ENCODE data around the gene PRKG1.
"Not testable (repeated sequence)": the region's sequence is repeated elsewhere in the genome, so short reads cannot be mapped to it uniquely, and the experiment has no call there.

The PRKG1 gene

GRCh38 chr10:51436805-51437204 is 362.5 kb downstream of the PRKG1 start:
- Histone ChIP-seq H3K27me3 (ENCODE audit: insufficient read depth, poor library complexity, severe bottlenecking) (no peaks in the 10 kb centered on the region), H3K27ac (replicated peaks) (no peak overlapping the region), H3K4me3 (replicated peaks; ENCODE audit: insufficient read depth, low read length) (no peak overlapping the region)
- DNase-seq (ENCODE audit: low read depth in 1 of 2, low spot score in 1 of 2), result no peak
- no peak for TF ChIP-seq POLR2AphosphoS5 (IDR thresholded peaks at IDR 0.05; ENCODE audit: low read depth)
- TF ChIP-seq, protein P1, sequence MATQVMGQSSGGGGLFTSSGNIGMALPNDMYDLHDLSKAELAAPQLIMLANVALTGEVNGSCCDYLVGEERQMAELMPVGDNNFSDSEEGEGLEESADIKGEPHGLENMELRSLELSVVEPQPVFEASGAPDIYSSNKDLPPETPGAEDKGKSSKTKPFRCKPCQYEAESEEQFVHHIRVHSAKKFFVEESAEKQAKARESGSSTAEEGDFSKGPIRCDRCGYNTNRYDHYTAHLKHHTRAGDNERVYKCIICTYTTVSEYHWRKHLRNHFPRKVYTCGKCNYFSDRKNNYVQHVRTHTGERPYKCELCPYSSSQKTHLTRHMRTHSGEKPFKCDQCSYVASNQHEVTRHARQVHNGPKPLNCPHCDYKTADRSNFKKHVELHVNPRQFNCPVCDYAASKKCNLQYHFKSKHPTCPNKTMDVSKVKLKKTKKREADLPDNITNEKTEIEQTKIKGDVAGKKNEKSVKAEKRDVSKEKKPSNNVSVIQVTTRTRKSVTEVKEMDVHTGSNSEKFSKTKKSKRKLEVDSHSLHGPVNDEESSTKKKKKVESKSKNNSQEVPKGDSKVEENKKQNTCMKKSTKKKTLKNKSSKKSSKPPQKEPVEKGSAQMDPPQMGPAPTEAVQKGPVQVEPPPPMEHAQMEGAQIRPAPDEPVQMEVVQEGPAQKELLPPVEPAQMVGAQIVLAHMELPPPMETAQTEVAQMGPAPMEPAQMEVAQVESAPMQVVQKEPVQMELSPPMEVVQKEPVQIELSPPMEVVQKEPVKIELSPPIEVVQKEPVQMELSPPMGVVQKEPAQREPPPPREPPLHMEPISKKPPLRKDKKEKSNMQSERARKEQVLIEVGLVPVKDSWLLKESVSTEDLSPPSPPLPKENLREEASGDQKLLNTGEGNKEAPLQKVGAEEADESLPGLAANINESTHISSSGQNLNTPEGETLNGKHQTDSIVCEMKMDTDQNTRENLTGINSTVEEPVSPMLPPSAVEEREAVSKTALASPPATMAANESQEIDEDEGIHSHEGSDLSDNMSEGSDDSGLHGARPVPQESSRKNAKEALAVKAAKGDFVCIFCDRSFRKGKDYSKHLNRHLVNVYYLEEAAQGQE (IDR thresholded peaks at IDR 0.05; ENCODE audit: insufficient replicate concordance, low read depth), result no peak
- TF ChIP-seq, protein P2, sequence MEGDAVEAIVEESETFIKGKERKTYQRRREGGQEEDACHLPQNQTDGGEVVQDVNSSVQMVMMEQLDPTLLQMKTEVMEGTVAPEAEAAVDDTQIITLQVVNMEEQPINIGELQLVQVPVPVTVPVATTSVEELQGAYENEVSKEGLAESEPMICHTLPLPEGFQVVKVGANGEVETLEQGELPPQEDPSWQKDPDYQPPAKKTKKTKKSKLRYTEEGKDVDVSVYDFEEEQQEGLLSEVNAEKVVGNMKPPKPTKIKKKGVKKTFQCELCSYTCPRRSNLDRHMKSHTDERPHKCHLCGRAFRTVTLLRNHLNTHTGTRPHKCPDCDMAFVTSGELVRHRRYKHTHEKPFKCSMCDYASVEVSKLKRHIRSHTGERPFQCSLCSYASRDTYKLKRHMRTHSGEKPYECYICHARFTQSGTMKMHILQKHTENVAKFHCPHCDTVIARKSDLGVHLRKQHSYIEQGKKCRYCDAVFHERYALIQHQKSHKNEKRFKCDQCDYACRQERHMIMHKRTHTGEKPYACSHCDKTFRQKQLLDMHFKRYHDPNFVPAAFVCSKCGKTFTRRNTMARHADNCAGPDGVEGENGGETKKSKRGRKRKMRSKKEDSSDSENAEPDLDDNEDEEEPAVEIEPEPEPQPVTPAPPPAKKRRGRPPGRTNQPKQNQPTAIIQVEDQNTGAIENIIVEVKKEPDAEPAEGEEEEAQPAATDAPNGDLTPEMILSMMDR (IDR thresholded peaks at IDR 0.05; ENCODE audit: insufficient read depth, low read length), result no peak
- no peak for TF ChIP-seq GABPA (IDR thresholded peaks at IDR 0.05; ENCODE audit: low read depth)
- no peak for TF ChIP-seq SPI1 (IDR thresholded peaks at IDR 0.05; ENCODE audit: borderline replicate concordance, low read depth)

DNA sequence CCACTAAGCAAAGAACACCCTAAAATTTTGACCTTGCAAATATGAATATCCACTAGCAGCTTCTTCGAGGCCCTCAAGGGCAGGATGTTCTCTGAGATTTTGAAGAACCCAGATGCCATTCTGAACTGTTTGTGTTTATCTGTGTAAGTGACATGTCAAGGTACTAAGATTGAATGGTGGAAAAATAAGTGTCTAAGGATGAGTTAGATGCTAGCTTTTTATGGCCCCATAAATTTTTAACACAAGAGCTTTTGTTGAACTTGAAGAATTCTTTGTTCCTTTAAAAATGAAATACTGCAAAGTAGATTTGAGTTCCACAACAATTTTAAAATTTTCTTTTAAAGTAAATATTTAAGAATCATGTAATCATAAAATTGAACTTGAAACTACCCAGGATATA is 365.4 kb downstream of the PRKG1 start:
- H3K4me3 ChIP-seq (replicated peaks; ENCODE audit: insufficient read depth, low read length), result no peak overlapping the region
- no peak overlapping the region for H3K27ac ChIP-seq (replicated peaks)
- no peak for TF ChIP-seq GABPA (IDR thresholded peaks at IDR 0.05; ENCODE audit: low read depth)
- no peaks in the 10 kb centered on the region for H3K27me3 ChIP-seq (ENCODE audit: insufficient read depth, poor library complexity, severe bottlenecking)
- no peak for DNase-seq (ENCODE audit: low read depth in 1 of 2, low spot score in 1 of 2)

DNA sequence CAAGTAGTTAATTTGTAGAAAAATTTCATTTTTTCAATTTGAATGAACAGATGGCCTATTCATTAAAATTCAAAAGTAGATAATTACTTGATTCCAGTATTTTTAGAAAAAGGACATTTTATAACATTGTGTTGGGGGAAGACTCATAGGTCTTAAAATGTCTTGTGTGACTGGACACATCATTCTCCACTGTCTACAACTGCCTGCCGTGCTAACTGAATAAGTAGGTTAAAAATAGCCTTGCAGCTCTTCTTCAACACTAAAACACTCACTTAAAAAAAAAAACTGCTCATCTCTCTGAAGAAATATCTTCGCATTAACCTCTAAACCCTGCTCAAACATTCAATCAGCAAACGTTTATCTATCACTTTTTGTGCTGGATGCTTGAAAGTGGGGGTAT is 371.3 kb downstream of the PRKG1 start:
- no peak for DNase-seq (ENCODE audit: low read depth in 1 of 2, low spot score in 1 of 2)
- Histone ChIP-seq H3K27me3 (ENCODE audit: insufficient read depth, poor library complexity, severe bottlenecking) (no peaks in the 10 kb centered on the region), H3K4me3 (replicated peaks; ENCODE audit: insufficient read depth, low read length) (no peak overlapping the region), H3K27ac (replicated peaks) (no peak overlapping the region)
- TF ChIP-seq GABPA (IDR thresholded peaks at IDR 0.05; ENCODE audit: low read depth), result no peak
- TF ChIP-seq, protein P1 (IDR thresholded peaks at IDR 0.05; ENCODE audit: insufficient replicate concordance, low read depth), result no peak
- TF ChIP-seq SPI1 (IDR thresholded peaks at IDR 0.05; ENCODE audit: borderline replicate concordance, low read depth), result no peak
- TF ChIP-seq POLR2AphosphoS5 (IDR thresholded peaks at IDR 0.05; ENCODE audit: low read depth), result no peak
- TF ChIP-seq, protein P2 (IDR thresholded peaks at IDR 0.05; ENCODE audit: insufficient read depth, low read length), result no peak

DNA sequence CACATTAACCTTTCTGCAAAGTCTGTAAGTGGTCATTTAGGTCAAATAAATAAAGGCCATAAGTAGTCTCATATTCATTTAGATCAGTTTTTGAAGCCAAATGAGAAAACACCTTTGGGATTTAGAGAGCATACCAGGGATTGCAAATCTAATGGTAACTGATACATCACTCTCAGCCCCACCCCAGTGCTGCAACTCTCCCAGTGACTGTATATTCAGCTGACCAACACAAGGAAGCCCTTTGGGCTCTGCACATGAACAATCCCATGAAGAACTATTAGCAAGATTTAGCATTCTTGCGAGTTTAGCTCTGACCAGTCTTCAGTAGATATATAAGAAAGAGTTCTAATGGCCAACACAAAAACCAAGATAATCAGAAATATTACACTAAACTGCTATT is 372.8 kb downstream of the PRKG1 start:
- no peak for DNase-seq (ENCODE audit: low read depth in 1 of 2, low spot score in 1 of 2)

GRCh38 chr10:51455762-51456161 is 381.5 kb downstream of the PRKG1 start:
- not testable (repeated sequence) for DNase-seq (ENCODE audit: low read depth in 1 of 2, low spot score in 1 of 2); H3K4me3 ChIP-seq (replicated peaks; ENCODE audit: insufficient read depth, low read length); H3K27ac ChIP-seq (replicated peaks); H3K27me3 ChIP-seq (ENCODE audit: insufficient read depth, poor library complexity, severe bottlenecking)

More for the DNA sequence above, 372.8 kb downstream of the PRKG1 start:
- Histone ChIP-seq H3K4me3 (replicated peaks; ENCODE audit: insufficient read depth, low read length) (no peak overlapping the region), H3K27me3 (ENCODE audit: insufficient read depth, poor library complexity, severe bottlenecking) (no peaks in the 10 kb centered on the region), H3K27ac (replicated peaks) (no peak overlapping the region)
- TF ChIP-seq GABPA (IDR thresholded peaks at IDR 0.05; ENCODE audit: low read depth) (no peak), POLR2AphosphoS5 (IDR thresholded peaks at IDR 0.05; ENCODE audit: low read depth) (no peak), SPI1 (IDR thresholded peaks at IDR 0.05; ENCODE audit: borderline replicate concordance, low read depth) (no peak)
- TF ChIP-seq, protein P2 (IDR thresholded peaks at IDR 0.05; ENCODE audit: insufficient read depth, low read length), result no peak
- TF ChIP-seq, protein P1 (IDR thresholded peaks at IDR 0.05; ENCODE audit: insufficient replicate concordance, low read depth), result no peak

All from HL-60 (cell line).